ENCODE measurements around the gene PBXIP1. TPM values are rescaled to one million over a fixed set of nuclear protein-coding genes. Genes with fewer than 3 reads are reported as not detected.

Gene PBXIP1
- total RNA-seq, 4 donors from 2014 or later: 205 to 371 (median 283) TPM

DNA sequence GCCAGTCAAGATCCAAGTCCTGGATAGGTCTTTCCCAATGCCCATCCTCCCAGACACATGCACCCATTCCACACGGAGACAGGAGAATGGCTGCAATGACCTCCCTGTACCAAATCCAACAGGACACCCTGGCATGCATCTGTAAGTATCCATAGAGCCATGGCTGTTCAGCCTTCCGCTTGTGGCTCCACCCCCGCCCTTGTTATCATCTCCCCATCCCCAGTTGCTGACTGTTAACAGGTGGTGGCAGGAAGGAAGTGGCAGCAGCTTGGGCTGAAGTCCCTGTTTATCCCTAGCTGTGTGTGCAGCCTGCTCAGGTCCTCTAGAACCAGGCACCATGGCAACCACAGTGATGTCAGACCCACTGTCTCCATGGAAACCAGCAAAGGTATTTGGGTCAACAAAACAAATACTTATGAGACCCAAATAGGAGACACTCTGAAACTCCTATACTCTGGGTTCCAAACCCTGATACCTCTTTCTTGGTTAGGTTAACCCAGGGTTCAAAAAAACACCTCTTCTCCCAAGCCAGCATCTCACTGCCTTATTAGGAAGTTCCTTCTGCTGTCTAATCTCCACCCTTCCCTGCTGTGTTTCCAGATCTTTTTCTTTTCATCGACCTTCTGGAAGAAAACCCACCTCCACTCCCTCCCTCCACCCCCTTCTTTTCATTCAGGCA is 721 bp downstream of the PBXIP1 start:
- Histone ChIP-seq H3K36me3 (peaks cover 0 to 37% of the 10 kb centered on the region in 2 donors), H3K4me3 (peak overlapping the region; percentile 63 to 66), H3K27me3 (no peaks in the 10 kb centered on the region), H3K4me1 (peaks cover 11 to 95% (median 42%) of the 10 kb centered on the region in 3 donors), H3K27ac (peak overlapping the region; percentile 79 to 98 (median 88)), H3K9me3 (no peaks in the 10 kb centered on the region)
- ATAC-seq: peak; percentile 28
- TF ChIP-seq, protein P1, sequence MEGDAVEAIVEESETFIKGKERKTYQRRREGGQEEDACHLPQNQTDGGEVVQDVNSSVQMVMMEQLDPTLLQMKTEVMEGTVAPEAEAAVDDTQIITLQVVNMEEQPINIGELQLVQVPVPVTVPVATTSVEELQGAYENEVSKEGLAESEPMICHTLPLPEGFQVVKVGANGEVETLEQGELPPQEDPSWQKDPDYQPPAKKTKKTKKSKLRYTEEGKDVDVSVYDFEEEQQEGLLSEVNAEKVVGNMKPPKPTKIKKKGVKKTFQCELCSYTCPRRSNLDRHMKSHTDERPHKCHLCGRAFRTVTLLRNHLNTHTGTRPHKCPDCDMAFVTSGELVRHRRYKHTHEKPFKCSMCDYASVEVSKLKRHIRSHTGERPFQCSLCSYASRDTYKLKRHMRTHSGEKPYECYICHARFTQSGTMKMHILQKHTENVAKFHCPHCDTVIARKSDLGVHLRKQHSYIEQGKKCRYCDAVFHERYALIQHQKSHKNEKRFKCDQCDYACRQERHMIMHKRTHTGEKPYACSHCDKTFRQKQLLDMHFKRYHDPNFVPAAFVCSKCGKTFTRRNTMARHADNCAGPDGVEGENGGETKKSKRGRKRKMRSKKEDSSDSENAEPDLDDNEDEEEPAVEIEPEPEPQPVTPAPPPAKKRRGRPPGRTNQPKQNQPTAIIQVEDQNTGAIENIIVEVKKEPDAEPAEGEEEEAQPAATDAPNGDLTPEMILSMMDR (IDR thresholded peaks at IDR 0.05): no peak
- TF ChIP-seq POLR2AphosphoS5 (IDR thresholded peaks at IDR 0.05) (peak; percentile 6), POLR2A (IDR thresholded peaks at IDR 0.05) (no peak), EP300 (IDR thresholded peaks at IDR 0.05) (no peak)
- 16% methylated on average over 3 of the region's 4 CpGs; no CpG with 5 or more reads in 1 of the 2 donors for WGBS, 2 donors (ENCODE audit: low coverage in 1 of 2)

DNA sequence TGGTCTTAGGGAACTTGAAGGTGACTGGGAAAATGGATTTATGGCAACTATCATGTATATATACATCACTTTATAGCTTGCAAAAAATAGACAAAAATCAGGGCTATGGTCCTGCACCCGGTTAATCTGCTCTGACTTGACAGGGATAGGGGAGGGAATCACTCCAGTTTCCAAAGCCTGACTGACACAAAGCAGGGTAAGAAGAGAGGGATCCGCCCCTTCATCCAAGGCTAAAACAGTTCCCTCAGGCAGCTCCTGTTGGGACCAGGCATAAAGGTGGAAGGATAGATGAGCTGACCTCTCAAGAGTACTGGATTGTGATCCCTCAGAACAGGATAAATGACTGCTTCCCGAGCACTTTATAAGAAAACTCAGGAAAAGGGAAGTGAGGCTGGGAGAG is 1.4 kb downstream of the PBXIP1 start:
- Histone ChIP-seq H3K4me1 (peaks cover 11 to 89% (median 42%) of the 10 kb centered on the region in 3 donors), H3K27me3 (no peaks in the 10 kb centered on the region), H3K9me3 (no peaks in the 10 kb centered on the region), H3K36me3 (peaks cover 0 to 39% of the 10 kb centered on the region in 2 donors), H3K4me3 (peak overlapping the region in 1 of 2 donors; percentile 63), H3K27ac (peak overlapping the region in 3 of 4 donors; percentile 87 to 98 (median 88))
- TF ChIP-seq, protein P1 (IDR thresholded peaks at IDR 0.05): no peak
- TF ChIP-seq POLR2A (IDR thresholded peaks at IDR 0.05) (no peak), EP300 (IDR thresholded peaks at IDR 0.05) (no peak), POLR2AphosphoS5 (IDR thresholded peaks at IDR 0.05) (no peak)
- ATAC-seq: no peak
- WGBS, 2 donors (ENCODE audit: low coverage in 1 of 2): 20 to 71% methylated on average over 1 to 3 of the region's 3 CpGs

DNA sequence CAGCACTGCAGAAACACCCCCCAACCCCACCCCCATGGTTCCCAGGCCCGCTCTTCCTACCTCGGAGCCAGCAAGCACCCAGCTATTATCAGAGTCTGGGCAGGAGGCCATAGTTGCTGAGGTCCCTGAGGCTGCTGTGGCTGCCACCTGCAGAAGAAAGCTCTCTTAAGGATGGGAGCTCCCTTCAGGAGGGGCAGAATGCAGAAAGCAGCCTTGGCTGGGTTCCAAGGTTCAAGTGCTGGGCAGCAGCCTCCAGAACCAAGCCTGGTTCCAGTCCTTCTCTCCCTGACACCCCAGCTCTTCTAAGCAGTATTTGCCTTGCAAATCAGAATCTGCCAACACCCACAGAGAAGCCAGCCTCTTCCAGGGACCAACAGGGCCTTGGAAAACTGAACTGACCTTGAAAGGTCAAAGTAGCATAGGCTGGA is 2.3 kb downstream of the PBXIP1 start:
- Histone ChIP-seq H3K36me3 (peaks cover 0 to 35% of the 10 kb centered on the region in 2 donors), H3K9me3 (no peaks in the 10 kb centered on the region), H3K27ac (peak overlapping the region in 3 of 4 donors; percentile 3 to 98 (median 87)), H3K4me1 (peaks cover 11 to 80% (median 42%) of the 10 kb centered on the region in 3 donors), H3K27me3 (no peaks in the 10 kb centered on the region), H3K4me3 (peak overlapping the region in 1 of 2 donors; percentile 63)
- no CpG with 5 or more reads among the region's 2 CpGs for WGBS, 2 donors (ENCODE audit: low coverage in 1 of 2)
- no peak for TF ChIP-seq POLR2AphosphoS5 (IDR thresholded peaks at IDR 0.05)
- TF ChIP-seq, protein P1 (IDR thresholded peaks at IDR 0.05): no peak
- TF ChIP-seq EP300 (IDR thresholded peaks at IDR 0.05): no peak
- TF ChIP-seq POLR2A (IDR thresholded peaks at IDR 0.05): no peak
- ATAC-seq: no peak

DNA sequence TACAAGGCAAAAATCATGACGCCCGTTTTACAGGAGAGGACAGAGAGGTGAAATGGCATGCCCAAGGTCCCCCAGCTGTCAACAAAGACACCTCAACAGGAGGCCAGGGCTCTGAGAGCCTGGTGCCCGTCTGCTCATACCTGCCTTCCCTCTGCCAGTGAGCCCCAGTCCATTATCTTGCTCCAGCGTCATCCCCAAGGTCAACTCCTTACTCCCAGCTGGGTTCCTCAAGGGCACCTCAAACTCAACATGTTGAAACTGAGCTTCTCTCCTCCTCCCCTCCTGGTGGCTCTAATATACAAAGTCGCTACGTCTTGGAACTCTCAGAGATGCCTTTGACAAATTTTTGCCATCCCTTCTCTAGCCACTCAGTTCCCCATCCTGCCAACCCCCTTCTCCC is 3.2 kb downstream of the PBXIP1 start:
- TF ChIP-seq POLR2AphosphoS5 (IDR thresholded peaks at IDR 0.05) (no peak), POLR2A (IDR thresholded peaks at IDR 0.05) (no peak), EP300 (IDR thresholded peaks at IDR 0.05) (no peak)
- TF ChIP-seq, protein P1 (IDR thresholded peaks at IDR 0.05): no peak
- no peak for ATAC-seq

More for the DNA sequence above, 3.2 kb downstream of the PBXIP1 start:
- Histone ChIP-seq H3K4me1 (peaks cover 11 to 70% (median 42%) of the 10 kb centered on the region in 3 donors), H3K9me3 (no peaks in the 10 kb centered on the region), H3K27ac (peak overlapping the region in 2 of 4 donors; percentile 14 to 43), H3K27me3 (no peaks in the 10 kb centered on the region), H3K36me3 (peaks cover 0 to 36% of the 10 kb centered on the region in 2 donors), H3K4me3 (no peak overlapping the region)
- WGBS, 2 donors (ENCODE audit: low coverage in 1 of 2): 74 to 80% methylated on average over 4 to 6 of the region's 6 CpGs
